GM12873 (cell line): ENCODE results near the gene PRPF38B.

ENCODE experiments used
- CTCF ChIP-seq: IDR thresholded peaks from 2 replicates; pipeline ENCODE4 v1.5.1; 2012; ENCODE audit warnings: low read depth, mild to moderate bottlenecking, moderate library complexity, low read length, control low read depth; ENCODE audit not compliant: insufficient read depth; ENCODE audit errors: missing control alignments

PRPF38B gene

GRCh38 chr1:108653431-108654105 is 38.5 kb upstream of the PRPF38B start:
- no peak for TF ChIP-seq CTCF

- no peak for TF ChIP-seq CTCF
Observed at GRCh38 chr1:108657356-108658080, 34.6 kb upstream of the PRPF38B start.

DNA sequence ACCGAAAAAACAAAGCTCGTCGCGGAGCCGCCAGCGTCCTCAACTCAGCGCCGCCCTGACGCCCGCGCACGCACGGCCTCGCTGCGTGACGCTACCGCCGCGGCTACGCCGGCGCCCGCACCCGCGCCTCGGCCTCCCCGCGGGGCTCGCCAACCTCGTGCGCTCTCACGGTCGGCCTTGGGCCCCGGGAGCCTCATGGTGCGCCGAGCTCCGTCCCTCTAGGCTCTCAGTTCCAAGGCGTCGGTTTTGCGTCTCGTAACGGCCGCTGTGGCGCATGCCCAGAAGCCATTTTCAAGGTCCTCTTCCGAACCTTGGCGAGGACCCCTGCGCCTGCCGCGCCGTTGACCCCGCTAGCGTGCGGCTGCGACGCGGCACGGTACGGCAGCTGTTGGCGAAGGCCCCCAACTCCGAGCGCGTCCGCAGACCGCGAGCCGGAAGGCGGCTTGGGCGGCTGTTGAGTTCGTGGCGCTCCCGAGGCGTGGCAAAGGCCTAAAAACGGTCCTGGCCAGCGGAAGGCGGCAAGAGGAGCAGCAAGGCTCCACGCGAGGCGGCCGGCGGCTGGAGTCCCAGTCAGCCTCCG is 31.0 kb upstream of the PRPF38B start, which contains the start of gene HENMT1:
Gene HENMT1, minus strand, starts transcription at position 64 of the 580 bp plus-strand sequence. CDS start 1,209 bp downstream, outside the sequence.
- no peak for TF ChIP-seq CTCF

- TF ChIP-seq CTCF = no peak
Observed at GRCh38 chr1:108663074-108663473, 29.0 kb upstream of the PRPF38B start.

GRCh38 chr1:108664481-108664880 is 27.6 kb upstream of the PRPF38B start:
- no peak for TF ChIP-seq CTCF

DNA sequence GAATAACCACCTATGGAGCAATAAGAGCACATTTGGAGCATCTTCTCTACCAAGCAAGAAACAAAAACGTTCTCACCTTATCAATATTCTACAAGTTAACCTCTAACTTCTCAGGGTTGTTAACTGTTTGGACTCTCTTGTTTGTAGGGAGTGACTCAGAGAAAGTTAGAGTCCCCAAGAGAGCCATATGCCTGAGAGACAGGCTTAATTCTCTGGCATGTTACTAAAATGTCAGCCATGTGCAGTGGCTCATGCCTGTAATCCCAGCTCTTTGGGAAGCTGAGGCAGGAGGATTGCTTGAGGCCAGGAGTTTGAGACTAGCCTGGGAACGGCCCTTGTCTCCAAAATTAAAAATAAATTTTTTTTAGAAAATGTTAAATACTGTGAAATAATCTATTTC is 27.0 kb upstream of the PRPF38B start:
- no peak for TF ChIP-seq CTCF

GRCh38 chr1:108665771-108666170 is 26.3 kb upstream of the PRPF38B start:
- no peak for TF ChIP-seq CTCF
